Hematopoietic multipotent progenitor cell (in vitro differentiated cells): ENCODE data around the gene NSMCE4A. TPM values are rescaled to one million over a fixed set of nuclear protein-coding genes. Genes with fewer than 3 reads are reported as not detected.
A peak's percentile ranks its signal among the peaks of the same experiment; 100 is the strongest.
"Not testable (repeated sequence)": the region's sequence is repeated elsewhere in the genome, so short reads cannot be mapped to it uniquely, and the experiment has no call there.

Experiments
- DNase-seq, 3 donors: peaks; one replicate each; pipeline ENCODE4 v3.0.0-alpha.2; 2011 to 2015; ENCODE audit warnings: low read depth in 2 of 3, low spot score in 2 of 3
- total RNA-seq: library from RNA; depleted of rRNA; stranded (reverse); fragments of >200 nt; gene quantifications from one replicate; pipeline ENCODE4 v1.2.3, GENCODE V29; 2012

Gene NSMCE4A
- total RNA-seq, 1 donor, result 29.9 TPM

GRCh38 chr10:121942749-121943416 is 32.1 kb downstream of the NSMCE4A start:
- peak in 1 of 3 donors; percentile 7 for DNase-seq

GRCh38 chr10:121941532-121941931 is 33.5 kb downstream of the NSMCE4A start:
- no peak for DNase-seq

GRCh38 chr10:121936295-121936694 is 38.7 kb downstream of the NSMCE4A start:
- DNase-seq, result no peak

- DNase-seq, result no peak
These were observed 39.3 kb downstream of the NSMCE4A start for GRCh38 chr10:121935702-121936101.

- DNase-seq, result not testable (repeated sequence)
These were observed 44.5 kb downstream of the NSMCE4A start for GRCh38 chr10:121930268-121931085.

- DNase-seq, result not testable (repeated sequence)
These were observed 45.3 kb downstream of the NSMCE4A start for GRCh38 chr10:121929585-121930267.

GRCh38 chr10:121928528-121928884 is 46.5 kb downstream of the NSMCE4A start:
- DNase-seq, result peak in 1 of 3 donors; percentile 14

- DNase-seq, result peak; percentile 62 to 89 (median 87)
These were observed 47.0 kb downstream of the NSMCE4A start, which contains the start of gene ATE1 for GRCh38 chr10:121927841-121928527. Gene ATE1 (minus strand): TSS chr10:121928031. CDS start chr10:121927949, 82 bp downstream.

GRCh38 chr10:121927318-121927840 is 47.6 kb downstream of the NSMCE4A start:
- DNase-seq, result peak in 1 of 3 donors; percentile 14

- peak in 2 of 3 donors; percentile 29 to 34 for DNase-seq
These were observed 48.2 kb downstream of the NSMCE4A start for GRCh38 chr10:121926671-121927317.

GRCh38 chr10:121926157-121926556 is 48.9 kb downstream of the NSMCE4A start:
- no peak for DNase-seq

- no peak for DNase-seq
These were observed 53.6 kb downstream of the NSMCE4A start for GRCh38 chr10:121921238-121921931.

GRCh38 chr10:121919666-121920065 is 55.4 kb downstream of the NSMCE4A start:
- no peak for DNase-seq

GRCh38 chr10:121918800-121919199 is 56.2 kb downstream of the NSMCE4A start:
- not testable (repeated sequence) for DNase-seq

GRCh38 chr10:121914661-121915060 is 60.4 kb downstream of the NSMCE4A start:
- DNase-seq, result no peak

GRCh38 chr10:121911421-121911697 is 63.7 kb downstream of the NSMCE4A start:
- no peak for DNase-seq

GRCh38 chr10:121910673-121911420 is 64.2 kb downstream of the NSMCE4A start:
- DNase-seq, result peak in 1 of 3 donors; percentile 22
